ENCODE data around the gene RFC2.
"Not testable (repeated sequence)": the region's sequence is repeated elsewhere in the genome, so short reads cannot be mapped to it uniquely, and the experiment has no call there.

RFC2 gene

DNA sequence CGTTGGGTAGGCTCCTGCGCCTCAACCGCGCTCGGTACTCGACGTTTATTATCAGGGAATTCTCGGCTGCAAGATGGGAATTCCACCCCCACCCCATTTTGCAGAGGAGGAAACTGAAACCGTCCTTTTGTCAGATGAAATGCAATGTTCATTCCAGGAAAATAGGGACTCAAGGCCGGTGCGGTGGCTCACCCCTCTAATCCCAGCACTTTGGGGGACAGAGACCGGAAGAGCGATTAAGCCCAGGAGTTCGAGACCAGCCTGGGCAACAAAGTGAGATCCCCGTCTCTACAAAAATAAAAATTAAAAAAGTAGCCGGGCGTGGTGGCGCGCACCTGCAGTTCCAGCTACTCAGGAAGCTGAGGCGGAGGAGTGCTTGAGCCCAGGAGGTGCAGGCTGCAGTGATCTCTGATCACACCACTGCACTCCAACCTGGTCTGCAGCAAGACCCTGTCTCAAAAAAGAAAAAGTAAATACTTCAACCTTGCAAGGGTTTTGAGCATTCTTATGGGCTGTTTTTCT, 720 bp upstream of the RFC2 start:
- H3K4me3 ChIP-seq (ENCODE audit: low read length) = peak overlapping the region; percentile 97
- no peak for DNase-seq (ENCODE audit: low read depth, low spot score)

- DNase-seq (ENCODE audit: low read depth, low spot score) = no peak
- H3K4me3 ChIP-seq (ENCODE audit: low read length) = peak overlapping the region; percentile 97
Observed at GRCh38 chr7:74253835-74254128, 417 bp downstream of the RFC2 start.

DNA sequence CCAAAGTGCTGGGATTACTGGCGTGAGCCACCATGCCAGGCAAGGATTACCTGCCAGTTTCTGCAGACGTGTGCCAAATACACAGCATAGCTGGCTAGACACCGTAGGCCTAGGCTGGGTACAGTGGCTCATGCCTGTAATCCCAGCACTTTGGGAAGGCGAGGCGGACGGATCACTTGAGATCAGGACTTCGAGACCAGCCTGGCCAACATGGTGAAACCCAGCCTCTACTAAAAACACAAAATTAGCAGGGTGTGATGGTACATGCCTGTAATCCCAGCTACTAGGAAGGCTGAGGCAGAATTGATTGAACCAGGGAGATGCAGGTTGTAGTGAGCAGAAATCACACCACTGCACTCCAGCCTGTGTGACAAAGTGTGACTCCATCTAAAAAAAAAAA, 868 bp downstream of the RFC2 start:
- DNase-seq (ENCODE audit: low read depth, low spot score) = no peak
- H3K4me3 ChIP-seq (ENCODE audit: low read length) = peak overlapping the region; percentile 97

DNA sequence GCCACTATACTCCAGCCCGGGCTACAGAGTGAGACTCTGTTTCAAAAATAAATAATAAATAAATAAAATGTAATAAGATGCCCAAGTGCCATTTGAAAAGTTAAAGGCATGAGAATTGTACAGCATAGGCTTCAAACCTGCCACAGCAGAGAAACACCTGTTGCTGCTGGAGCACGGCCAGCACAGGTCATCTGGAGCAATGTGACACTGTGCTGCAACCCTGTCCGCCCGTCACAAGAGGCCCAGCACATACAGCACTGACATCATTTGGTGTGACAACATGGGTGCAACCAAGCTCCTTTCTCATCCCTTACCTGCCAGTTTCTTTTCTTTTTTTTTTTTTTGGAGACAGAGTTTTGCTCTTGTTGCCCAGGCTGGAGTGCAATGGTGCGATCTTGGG, 1.3 kb downstream of the RFC2 start:
- peak overlapping the region; percentile 97 for H3K4me3 ChIP-seq (ENCODE audit: low read length)
- no peak for DNase-seq (ENCODE audit: low read depth, low spot score)

GRCh38 chr7:74249058-74249457, 5.1 kb downstream of the RFC2 start:
- not testable (repeated sequence) for DNase-seq (ENCODE audit: low read depth, low spot score); H3K4me3 ChIP-seq (ENCODE audit: low read length)

DNA sequence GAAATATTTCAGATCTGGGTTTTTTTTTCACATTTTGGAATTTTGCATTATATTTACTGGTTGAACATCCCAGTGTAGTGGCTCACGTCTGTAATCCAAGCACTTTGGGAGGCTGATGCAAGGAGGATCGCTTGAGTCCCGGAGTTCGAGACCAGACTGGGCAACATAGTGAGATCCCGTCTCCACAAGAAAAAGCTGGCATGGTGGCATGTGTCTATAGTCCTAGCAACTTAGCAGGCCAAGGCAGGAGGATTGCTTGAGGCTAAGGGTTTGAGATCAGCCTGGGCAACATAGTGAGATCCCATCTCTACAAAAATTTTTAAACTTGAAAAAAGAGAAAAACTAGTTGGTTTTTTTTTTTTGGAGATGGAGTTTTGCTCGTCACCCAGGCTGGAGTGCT, 6.0 kb downstream of the RFC2 start:
- no peak for DNase-seq (ENCODE audit: low read depth, low spot score)
- no peak overlapping the region for H3K4me3 ChIP-seq (ENCODE audit: low read length)

GRCh38 chr7:74246497-74246896, 7.7 kb downstream of the RFC2 start:
- DNase-seq (ENCODE audit: low read depth, low spot score) = no peak
- H3K4me3 ChIP-seq (ENCODE audit: low read length) = no peak overlapping the region

- no peak overlapping the region for H3K4me3 ChIP-seq (ENCODE audit: low read length)
- DNase-seq (ENCODE audit: low read depth, low spot score) = no peak
Observed at GRCh38 chr7:74242122-74242443, 12.1 kb downstream of the RFC2 start.

- no peak overlapping the region for H3K4me3 ChIP-seq (ENCODE audit: low read length)
- no peak for DNase-seq (ENCODE audit: low read depth, low spot score)
Observed at GRCh38 chr7:74240482-74240881, 13.7 kb downstream of the RFC2 start.

DNA sequence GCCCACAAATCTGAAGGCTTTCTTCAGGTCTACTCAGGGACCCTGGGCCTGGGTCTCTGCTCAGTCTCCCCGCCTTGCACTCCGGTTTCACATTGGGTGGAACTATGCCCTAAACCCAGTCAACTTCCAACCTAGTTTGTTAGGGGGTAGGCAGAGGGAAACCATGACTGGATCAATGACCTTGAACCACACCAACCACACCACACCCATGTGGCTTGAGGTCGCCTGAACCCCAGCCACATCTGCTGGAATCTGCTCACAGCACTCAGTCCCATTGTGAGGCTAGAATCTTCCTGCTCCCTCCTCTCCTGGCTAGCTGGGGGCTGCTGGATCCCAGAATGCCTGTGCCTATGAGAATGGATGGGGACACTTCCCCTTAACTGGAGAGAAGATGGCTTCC, 17.9 kb downstream of the RFC2 start:
- DNase-seq (ENCODE audit: low read depth, low spot score) = no peak
- no peak overlapping the region for H3K4me3 ChIP-seq (ENCODE audit: low read length)

GRCh38 chr7:74235518-74236268, 18.5 kb downstream of the RFC2 start:
- H3K4me3 ChIP-seq (ENCODE audit: low read length) = no peak overlapping the region
- no peak for DNase-seq (ENCODE audit: low read depth, low spot score)

- DNase-seq (ENCODE audit: low read depth, low spot score) = no peak
- no peak overlapping the region for H3K4me3 ChIP-seq (ENCODE audit: low read length)
Observed at GRCh38 chr7:74233655-74234285, 20.4 kb downstream of the RFC2 start.

- DNase-seq (ENCODE audit: low read depth, low spot score) = no peak
- H3K4me3 ChIP-seq (ENCODE audit: low read length) = no peak overlapping the region
Observed at GRCh38 chr7:74231232-74231590, 23.0 kb downstream of the RFC2 start.

DNA sequence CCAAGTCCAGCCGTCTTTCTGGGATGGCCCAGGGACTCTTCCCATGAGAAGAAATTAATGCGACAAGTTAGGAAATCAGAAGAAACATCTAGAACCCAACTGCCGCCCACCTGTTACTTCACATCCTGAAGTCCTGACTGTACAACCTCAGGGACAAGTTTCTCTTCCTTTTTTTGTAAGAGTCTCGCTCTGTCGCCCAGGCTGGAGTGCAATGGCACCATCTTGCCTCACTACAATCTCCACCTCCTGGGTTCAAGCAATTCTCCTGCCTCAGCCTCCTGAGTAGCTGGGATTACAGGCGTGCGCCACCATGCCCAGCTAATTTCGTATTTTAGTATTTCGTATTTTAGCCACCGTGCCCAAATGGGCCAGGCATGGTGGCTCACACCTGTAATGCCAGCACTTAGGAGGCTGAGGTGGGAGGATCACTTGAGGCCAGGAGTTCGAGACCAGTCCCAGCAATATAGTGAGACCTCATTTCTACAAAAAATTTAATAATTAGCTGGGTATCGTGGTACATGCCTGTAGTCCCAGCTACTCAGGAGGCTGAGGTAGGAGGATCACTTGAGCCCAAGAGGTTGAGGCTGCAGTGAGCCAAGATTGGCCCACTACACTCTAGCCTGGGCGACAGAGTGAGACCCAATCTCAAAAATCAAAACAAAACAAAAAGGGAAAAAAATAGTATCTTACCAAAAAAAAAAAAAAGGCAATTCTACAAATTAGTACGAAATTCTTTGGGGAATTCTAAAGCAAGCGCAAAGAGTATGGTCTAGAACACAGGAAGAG, 23.6 kb downstream of the RFC2 start:
- DNase-seq (ENCODE audit: low read depth, low spot score) = no peak
- H3K4me3 ChIP-seq (ENCODE audit: low read length) = no peak overlapping the region

DNA sequence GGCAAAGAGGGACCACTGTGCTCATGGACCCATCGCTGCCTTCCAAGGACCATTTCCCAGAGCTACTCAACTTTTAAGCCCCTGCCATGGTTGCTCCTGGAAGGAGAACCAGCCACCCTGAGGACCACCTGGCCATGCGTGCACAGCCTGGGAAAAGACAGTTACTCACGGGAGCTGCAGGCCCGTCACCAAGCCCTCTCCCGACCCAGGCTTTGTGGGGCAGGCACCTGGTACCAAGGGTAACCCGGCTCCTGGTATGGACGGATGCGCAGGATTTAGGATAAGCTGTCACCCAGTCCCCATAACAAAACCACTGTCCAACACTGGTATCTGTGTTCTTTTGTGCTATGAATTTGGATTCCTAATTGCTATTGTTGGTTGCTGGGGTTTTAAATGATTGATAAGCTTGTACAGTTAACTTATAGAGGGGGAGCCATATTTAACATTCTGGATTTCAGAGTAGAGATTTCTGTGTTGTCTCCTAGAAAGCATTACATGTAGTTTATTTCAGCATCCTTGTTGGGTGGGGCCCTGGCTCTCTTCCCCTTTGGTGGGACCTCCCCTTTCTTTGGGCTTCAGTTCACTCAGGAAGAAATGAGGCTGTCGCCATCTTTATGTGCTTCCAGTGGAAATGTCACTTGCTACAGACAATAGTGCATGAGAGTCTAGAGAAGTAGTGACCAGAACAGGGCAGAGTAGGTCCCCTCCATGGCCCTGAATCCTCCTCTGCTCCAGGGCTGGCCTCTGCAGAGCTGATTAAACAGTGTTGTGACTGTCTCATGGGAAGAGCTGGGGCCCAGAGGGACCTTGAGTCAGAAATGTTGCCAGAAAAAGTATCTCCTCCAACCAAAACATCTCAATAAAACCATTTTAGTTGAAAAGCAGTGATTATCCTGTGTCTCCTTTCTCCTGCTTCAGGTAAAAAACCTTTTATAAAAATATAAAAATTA, 25.0 kb downstream of the RFC2 start:
- no peak overlapping the region for H3K4me3 ChIP-seq (ENCODE audit: low read length)
- no peak for DNase-seq (ENCODE audit: low read depth, low spot score)

DNA sequence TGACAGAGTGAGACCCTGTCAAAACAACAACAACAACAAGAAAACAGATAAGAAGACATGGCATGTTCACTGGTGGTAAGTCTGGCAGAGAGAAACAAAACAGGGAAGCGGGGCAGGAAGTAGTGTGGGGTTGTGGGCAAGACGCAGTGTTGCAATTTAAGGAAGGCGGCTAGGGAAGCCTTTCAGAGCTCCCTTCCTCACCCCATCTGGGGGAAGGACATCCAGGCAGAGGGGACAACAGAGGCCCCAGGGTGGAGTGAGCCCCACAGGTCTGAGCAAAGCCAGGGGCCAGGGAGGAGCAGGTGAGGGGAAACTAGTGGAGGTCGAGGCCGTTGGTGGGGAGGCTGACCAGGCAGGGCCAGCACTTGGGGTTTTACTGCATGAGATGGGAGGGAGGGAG, 27.6 kb downstream of the RFC2 start:
- DNase-seq (ENCODE audit: low read depth, low spot score) = no peak
- no peak overlapping the region for H3K4me3 ChIP-seq (ENCODE audit: low read length)

DNA sequence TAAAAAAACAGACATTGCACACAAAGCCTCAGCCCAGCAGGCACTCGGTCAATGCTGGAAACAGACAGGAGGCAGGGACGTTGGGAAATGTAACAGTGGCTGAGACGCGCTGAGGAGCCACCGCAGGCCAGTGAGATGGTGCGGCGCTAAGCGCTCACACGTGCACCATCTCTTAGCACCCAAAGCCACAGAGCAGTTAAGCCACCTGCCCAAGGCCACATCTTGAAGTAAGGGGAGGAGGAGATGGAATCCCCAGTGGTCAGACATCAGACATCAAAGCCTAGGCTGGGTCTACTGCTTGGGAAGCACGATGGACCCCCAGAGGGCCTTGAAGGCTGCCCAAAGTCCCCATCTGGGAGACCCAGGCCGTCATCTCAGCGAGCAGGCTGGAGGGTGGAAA, 28.8 kb downstream of the RFC2 start:
- DNase-seq (ENCODE audit: low read depth, low spot score) = no peak
- no peak overlapping the region for H3K4me3 ChIP-seq (ENCODE audit: low read length)

- not testable (repeated sequence) for DNase-seq (ENCODE audit: low read depth, low spot score); H3K4me3 ChIP-seq (ENCODE audit: low read length)
Observed at GRCh38 chr7:74224907-74225306, 29.3 kb downstream of the RFC2 start.

DNA sequence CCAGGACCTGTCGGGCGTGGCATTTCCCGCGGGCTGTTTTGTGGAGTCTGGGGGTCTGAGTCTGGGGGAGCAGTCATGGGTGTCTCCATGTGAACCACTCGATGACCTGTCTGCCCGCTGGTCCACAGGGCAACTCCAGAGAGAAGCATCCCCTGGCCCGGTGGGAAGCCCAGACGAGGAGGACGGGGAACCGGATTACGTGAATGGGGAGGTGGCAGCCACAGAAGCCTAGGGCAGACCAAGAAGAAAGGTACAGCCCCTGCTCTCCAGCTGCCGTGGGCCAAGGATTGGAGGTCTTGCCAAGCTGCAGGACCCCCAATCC, 29.7 kb downstream of the RFC2 start:
- H3K4me3 ChIP-seq (ENCODE audit: low read length) = no peak overlapping the region
- no peak for DNase-seq (ENCODE audit: low read depth, low spot score)
